ENCODE data around the gene NTN1.

DNA sequence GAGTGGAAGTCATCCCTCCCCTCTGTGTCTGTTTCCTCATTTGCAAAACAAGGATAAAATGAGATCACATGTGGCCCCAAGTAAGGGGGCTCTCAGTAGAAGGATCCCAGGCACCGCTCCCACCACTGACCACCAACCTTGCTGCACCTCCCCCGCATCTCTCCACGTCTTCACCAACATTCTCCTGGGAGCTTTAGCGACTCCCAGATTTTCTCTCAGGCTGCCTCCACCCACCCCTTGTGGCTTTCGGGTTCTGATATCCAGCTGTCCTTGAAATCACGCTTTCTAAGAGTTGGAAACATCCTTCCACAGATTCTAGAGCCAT lies 16.4 kb upstream of the NTN1 start:
- TF ChIP-seq, protein P1, sequence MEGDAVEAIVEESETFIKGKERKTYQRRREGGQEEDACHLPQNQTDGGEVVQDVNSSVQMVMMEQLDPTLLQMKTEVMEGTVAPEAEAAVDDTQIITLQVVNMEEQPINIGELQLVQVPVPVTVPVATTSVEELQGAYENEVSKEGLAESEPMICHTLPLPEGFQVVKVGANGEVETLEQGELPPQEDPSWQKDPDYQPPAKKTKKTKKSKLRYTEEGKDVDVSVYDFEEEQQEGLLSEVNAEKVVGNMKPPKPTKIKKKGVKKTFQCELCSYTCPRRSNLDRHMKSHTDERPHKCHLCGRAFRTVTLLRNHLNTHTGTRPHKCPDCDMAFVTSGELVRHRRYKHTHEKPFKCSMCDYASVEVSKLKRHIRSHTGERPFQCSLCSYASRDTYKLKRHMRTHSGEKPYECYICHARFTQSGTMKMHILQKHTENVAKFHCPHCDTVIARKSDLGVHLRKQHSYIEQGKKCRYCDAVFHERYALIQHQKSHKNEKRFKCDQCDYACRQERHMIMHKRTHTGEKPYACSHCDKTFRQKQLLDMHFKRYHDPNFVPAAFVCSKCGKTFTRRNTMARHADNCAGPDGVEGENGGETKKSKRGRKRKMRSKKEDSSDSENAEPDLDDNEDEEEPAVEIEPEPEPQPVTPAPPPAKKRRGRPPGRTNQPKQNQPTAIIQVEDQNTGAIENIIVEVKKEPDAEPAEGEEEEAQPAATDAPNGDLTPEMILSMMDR (IDR thresholded peaks at IDR 0.05) = no peak
- TF ChIP-seq POLR2A (IDR thresholded peaks at IDR 0.05) = no peak
